ENCODE data around the gene UGT1A3. TPM values are rescaled to one million over a fixed set of nuclear protein-coding genes. Genes with fewer than 3 reads are reported as not detected.

UGT1A3 gene
- total RNA-seq, 6 donors from 2014 or later = 0.30 TPM; not detected in 5

DNA sequence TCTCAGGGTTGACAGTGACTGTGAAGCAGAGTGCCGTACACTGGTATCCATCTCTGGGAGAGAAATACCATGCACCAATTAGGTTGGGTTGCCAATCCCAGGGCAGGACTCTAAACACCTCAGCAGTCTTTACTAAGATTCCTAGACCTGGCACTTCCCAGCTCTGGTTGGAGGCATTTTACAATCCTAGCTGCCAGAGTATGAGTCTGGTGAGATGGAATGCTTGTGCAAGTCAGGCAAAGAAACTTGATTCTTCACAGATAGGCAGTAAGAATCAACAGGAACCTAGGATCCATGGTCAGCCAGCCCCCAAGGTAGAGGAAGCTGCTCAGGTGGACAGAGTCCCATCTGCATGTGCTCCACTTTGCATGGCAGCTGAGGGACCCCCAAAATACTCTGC is 22.1 kb upstream of the UGT1A3 start:
- DNase-seq = no peak
- 50 to 94% methylated on average over 1 of the region's 1 CpG for WGBS, 2 donors
- no peaks in the 10 kb centered on the region for H3K4me1 ChIP-seq
- H3K27ac ChIP-seq = no peak overlapping the region
- no peak for ATAC-seq (ENCODE audit: low FRiP score in 2 of 2)
- no peaks in the 10 kb centered on the region for H3K36me3 ChIP-seq
- no peak overlapping the region for H3K4me3 ChIP-seq
- H3K27me3 ChIP-seq = no peaks in the 10 kb centered on the region
- no peaks in the 10 kb centered on the region for H3K9me3 ChIP-seq
- no peak for TF ChIP-seq POLR2A (IDR thresholded peaks at IDR 0.05)
- TF ChIP-seq EP300 (IDR thresholded peaks at IDR 0.05) = no peak
- no peak for TF ChIP-seq POLR2AphosphoS5 (IDR thresholded peaks at IDR 0.05)
- TF ChIP-seq, protein P1, sequence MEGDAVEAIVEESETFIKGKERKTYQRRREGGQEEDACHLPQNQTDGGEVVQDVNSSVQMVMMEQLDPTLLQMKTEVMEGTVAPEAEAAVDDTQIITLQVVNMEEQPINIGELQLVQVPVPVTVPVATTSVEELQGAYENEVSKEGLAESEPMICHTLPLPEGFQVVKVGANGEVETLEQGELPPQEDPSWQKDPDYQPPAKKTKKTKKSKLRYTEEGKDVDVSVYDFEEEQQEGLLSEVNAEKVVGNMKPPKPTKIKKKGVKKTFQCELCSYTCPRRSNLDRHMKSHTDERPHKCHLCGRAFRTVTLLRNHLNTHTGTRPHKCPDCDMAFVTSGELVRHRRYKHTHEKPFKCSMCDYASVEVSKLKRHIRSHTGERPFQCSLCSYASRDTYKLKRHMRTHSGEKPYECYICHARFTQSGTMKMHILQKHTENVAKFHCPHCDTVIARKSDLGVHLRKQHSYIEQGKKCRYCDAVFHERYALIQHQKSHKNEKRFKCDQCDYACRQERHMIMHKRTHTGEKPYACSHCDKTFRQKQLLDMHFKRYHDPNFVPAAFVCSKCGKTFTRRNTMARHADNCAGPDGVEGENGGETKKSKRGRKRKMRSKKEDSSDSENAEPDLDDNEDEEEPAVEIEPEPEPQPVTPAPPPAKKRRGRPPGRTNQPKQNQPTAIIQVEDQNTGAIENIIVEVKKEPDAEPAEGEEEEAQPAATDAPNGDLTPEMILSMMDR (IDR thresholded peaks at IDR 0.05) = no peak

GRCh38 chr2:233707940-233708644 is 20.8 kb upstream of the UGT1A3 start:
- no peaks in the 10 kb centered on the region for H3K36me3 ChIP-seq
- H3K4me3 ChIP-seq = no peak overlapping the region
- DNase-seq (no peak), ATAC-seq (ENCODE audit: low FRiP score in 2 of 2) (no peak)
- TF ChIP-seq, protein P1 (IDR thresholded peaks at IDR 0.05) = no peak
- TF ChIP-seq EP300 (IDR thresholded peaks at IDR 0.05) (no peak), POLR2A (IDR thresholded peaks at IDR 0.05) (no peak), POLR2AphosphoS5 (IDR thresholded peaks at IDR 0.05) (no peak)
- WGBS, 2 donors = 75 to 80% methylated on average over 10 of the region's 10 CpGs
- no peaks in the 10 kb centered on the region for H3K9me3 ChIP-seq
- no peaks in the 10 kb centered on the region for H3K27me3 ChIP-seq
- no peaks in the 10 kb centered on the region for H3K4me1 ChIP-seq
- H3K27ac ChIP-seq = no peak overlapping the region

GRCh38 chr2:233708942-233709341 is 19.9 kb upstream of the UGT1A3 start:
- Histone ChIP-seq H3K4me3 (no peak overlapping the region), H3K27ac (no peak overlapping the region), H3K36me3 (no peaks in the 10 kb centered on the region), H3K9me3 (no peaks in the 10 kb centered on the region), H3K27me3 (no peaks in the 10 kb centered on the region), H3K4me1 (no peaks in the 10 kb centered on the region)
- 80 to 91% methylated on average over 5 of the region's 5 CpGs for WGBS, 2 donors
- no peak for ATAC-seq (ENCODE audit: low FRiP score in 2 of 2)
- no peak for DNase-seq
- TF ChIP-seq, protein P1 (IDR thresholded peaks at IDR 0.05) = no peak
- TF ChIP-seq POLR2A (IDR thresholded peaks at IDR 0.05) = no peak

GRCh38 chr2:233711312-233712008 is 17.4 kb upstream of the UGT1A3 start:
- ATAC-seq (ENCODE audit: low FRiP score in 2 of 2) (peak; percentile 71 to 86), DNase-seq (peak in 1 of 2 donors; percentile 76)
- Histone ChIP-seq H3K4me3 (no peak overlapping the region), H3K9me3 (no peaks in the 10 kb centered on the region), H3K27me3 (no peaks in the 10 kb centered on the region), H3K36me3 (no peaks in the 10 kb centered on the region), H3K27ac (no peak overlapping the region), H3K4me1 (no peaks in the 10 kb centered on the region)
- WGBS, 2 donors = 27 to 38% methylated on average over 10 to 11 of the region's 11 CpGs
- no peak for TF ChIP-seq EP300 (IDR thresholded peaks at IDR 0.05)
- TF ChIP-seq, protein P1 (IDR thresholded peaks at IDR 0.05) = peak; percentile 58 to 83 (median 72)
- no peak for TF ChIP-seq POLR2AphosphoS5 (IDR thresholded peaks at IDR 0.05)
- no peak for TF ChIP-seq POLR2A (IDR thresholded peaks at IDR 0.05)
